ENCODE data around the gene PHLPP2. TPM values are rescaled to one million over a fixed set of nuclear protein-coding genes. Genes with fewer than 3 reads are reported as not detected.

PHLPP2 gene, protein sequence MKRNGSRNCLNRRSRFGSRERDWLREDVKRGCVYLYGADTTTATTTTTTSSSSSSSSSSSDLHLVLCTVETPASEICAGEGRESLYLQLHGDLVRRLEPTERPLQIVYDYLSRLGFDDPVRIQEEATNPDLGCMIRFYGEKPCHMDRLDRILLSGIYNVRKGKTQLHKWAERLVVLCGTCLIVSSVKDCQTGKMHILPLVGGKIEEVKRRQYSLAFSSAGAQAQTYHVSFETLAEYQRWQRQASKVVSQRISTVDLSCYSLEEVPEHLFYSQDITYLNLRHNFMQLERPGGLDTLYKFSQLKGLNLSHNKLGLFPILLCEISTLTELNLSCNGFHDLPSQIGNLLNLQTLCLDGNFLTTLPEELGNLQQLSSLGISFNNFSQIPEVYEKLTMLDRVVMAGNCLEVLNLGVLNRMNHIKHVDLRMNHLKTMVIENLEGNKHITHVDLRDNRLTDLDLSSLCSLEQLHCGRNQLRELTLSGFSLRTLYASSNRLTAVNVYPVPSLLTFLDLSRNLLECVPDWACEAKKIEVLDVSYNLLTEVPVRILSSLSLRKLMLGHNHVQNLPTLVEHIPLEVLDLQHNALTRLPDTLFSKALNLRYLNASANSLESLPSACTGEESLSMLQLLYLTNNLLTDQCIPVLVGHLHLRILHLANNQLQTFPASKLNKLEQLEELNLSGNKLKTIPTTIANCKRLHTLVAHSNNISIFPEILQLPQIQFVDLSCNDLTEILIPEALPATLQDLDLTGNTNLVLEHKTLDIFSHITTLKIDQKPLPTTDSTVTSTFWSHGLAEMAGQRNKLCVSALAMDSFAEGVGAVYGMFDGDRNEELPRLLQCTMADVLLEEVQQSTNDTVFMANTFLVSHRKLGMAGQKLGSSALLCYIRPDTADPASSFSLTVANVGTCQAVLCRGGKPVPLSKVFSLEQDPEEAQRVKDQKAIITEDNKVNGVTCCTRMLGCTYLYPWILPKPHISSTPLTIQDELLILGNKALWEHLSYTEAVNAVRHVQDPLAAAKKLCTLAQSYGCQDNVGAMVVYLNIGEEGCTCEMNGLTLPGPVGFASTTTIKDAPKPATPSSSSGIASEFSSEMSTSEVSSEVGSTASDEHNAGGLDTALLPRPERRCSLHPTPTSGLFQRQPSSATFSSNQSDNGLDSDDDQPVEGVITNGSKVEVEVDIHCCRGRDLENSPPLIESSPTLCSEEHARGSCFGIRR (N-terminal part only)
- 1 to 10 TPM; 3.7 to 5.2 (median 4.3) TPM for total RNA-seq
- 1 to 10 TPM in 2 of 3 donors, under 1 TPM in 1; 0.96 to 2.9 (median 1.0) TPM for polyA plus RNA-seq
- long read RNA-seq, donor 1, partial matches to known transcripts, result 0 of 1 reads
- long read RNA-seq, donor 1, other reads (novel, unspliced or antisense), result 1 of 1 reads
- long read RNA-seq, donor 2, partial matches to known transcripts, result 2 of 3 reads
- long read RNA-seq, donor 2, other reads (novel, unspliced or antisense), result 1 of 3 reads

DNA sequence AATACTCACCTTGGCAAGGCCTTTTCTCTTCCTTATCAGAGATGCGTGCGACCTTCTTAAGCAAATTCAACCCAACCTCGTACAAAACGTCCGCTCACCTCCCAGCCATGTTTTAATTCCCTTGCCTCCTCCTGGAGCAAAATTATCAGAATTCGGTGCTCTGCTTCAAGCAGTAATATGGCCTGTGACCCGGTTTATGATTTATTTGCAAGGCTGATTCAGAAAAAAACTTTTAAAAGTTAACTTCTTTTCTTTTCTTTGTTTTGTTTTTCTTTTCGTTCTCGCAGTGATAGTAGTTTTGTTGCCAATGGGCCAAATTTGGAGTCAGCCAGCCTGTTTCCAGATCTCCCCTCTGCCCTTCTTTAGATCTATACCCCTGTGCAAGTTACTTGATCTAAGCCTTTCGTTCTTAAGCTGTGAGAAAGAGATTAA, at the start of gene PHLPP2:
Gene PHLPP2 (minus strand): TSS at position 382 of the 432 bp plus-strand sequence. CDS start 9,906 bp downstream, outside the sequence.
- ATAC-seq (no peak), DNase-seq (no peak)
- peak within 1 kb of the TSS; percentile 84 for H3K4me3 ChIP-seq
- H3K4me1 ChIP-seq, result peaks cover 15% of the 10 kb centered on the region
- TF ChIP-seq, protein P1, sequence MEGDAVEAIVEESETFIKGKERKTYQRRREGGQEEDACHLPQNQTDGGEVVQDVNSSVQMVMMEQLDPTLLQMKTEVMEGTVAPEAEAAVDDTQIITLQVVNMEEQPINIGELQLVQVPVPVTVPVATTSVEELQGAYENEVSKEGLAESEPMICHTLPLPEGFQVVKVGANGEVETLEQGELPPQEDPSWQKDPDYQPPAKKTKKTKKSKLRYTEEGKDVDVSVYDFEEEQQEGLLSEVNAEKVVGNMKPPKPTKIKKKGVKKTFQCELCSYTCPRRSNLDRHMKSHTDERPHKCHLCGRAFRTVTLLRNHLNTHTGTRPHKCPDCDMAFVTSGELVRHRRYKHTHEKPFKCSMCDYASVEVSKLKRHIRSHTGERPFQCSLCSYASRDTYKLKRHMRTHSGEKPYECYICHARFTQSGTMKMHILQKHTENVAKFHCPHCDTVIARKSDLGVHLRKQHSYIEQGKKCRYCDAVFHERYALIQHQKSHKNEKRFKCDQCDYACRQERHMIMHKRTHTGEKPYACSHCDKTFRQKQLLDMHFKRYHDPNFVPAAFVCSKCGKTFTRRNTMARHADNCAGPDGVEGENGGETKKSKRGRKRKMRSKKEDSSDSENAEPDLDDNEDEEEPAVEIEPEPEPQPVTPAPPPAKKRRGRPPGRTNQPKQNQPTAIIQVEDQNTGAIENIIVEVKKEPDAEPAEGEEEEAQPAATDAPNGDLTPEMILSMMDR (IDR thresholded peaks at IDR 0.05), result no peak
- no peaks in the 10 kb centered on the region for H3K27me3 ChIP-seq (ENCODE audit: insufficient read depth in 3 of 3, low read length in 2 of 3)
- H3K9me3 ChIP-seq, result no peaks in the 10 kb centered on the region
- peak within 1 kb of the TSS; percentile 85 for H3K27ac ChIP-seq
- H3K36me3 ChIP-seq (ENCODE audit: insufficient read depth in 1 of 2, low read depth in 1 of 2), result peaks cover 0 to under 1% of the 10 kb centered on the region in 2 donors
- 22 to 34% (median 25%) methylated on average over 10 of the region's 10 CpGs for WGBS, 3 donors
- intact Hi-C loops (cut with DNase I), result no loop called here

DNA sequence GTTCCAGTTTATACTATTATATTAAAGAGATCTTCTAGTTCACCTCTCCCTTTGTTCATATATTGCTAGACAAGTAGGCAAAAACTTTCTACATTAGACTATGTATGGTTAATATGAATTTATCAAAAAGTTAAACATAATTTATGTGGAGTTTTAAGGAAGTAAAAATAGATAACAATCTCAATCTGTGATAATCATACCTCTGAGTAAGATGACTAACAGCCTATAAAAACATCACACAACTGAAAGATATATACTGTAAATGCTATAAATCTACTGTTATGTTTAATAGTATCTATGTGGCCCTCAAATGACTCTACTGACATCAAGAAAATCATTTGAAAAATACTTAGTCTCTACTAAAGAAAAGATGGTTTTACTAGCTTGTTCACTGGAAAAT, 47.1 kb upstream of the PHLPP2 start:
- H3K36me3 ChIP-seq (ENCODE audit: insufficient read depth in 1 of 2, low read depth in 1 of 2), result peaks cover 4 to 86% of the 10 kb centered on the region in 2 donors

DNA sequence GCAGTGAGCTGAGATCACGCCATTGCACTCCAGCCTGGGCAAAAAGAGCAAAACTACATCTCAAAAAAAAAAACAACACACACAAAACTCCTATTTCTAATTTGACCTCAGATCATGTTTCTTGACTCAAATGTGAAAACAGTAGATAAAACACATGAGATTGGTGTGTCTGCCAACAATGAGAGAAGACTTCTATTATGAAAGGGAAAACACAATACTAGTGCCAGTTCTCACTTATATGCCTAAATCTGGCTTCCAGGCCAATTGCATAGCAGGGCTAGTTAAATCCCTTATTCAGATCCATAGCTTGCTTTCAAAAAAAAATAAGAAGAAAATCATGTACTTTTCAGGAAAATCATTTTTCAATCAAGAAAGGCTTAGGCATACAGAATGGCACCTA, 44.7 kb upstream of the PHLPP2 start:
- no peak overlapping the region for H3K4me3 ChIP-seq
- TF ChIP-seq, protein P1 (IDR thresholded peaks at IDR 0.05), result no peak
- ATAC-seq (no peak), DNase-seq (no peak)
- H3K27me3 ChIP-seq (ENCODE audit: insufficient read depth in 3 of 3, low read length in 2 of 3), result no peaks in the 10 kb centered on the region
- 91 to 100% (median 94%) methylated on average over 1 of the region's 1 CpG for WGBS, 3 donors
- H3K27ac ChIP-seq, result no peak overlapping the region
- H3K4me1 ChIP-seq, result peaks cover 18% of the 10 kb centered on the region
- intact Hi-C loops (cut with DNase I), result no loop called here
- no peaks in the 10 kb centered on the region for H3K9me3 ChIP-seq
- H3K36me3 ChIP-seq (ENCODE audit: insufficient read depth in 1 of 2, low read depth in 1 of 2), result peaks cover 4 to 96% of the 10 kb centered on the region in 2 donors

More for the DNA sequence above, 47.1 kb upstream of the PHLPP2 start:
- ATAC-seq (no peak), DNase-seq (no peak)
- Histone ChIP-seq H3K9me3 (no peaks in the 10 kb centered on the region), H3K4me1 (peaks cover 20% of the 10 kb centered on the region), H3K27ac (no peak overlapping the region), H3K27me3 (ENCODE audit: insufficient read depth in 3 of 3, low read length in 2 of 3) (no peaks in the 10 kb centered on the region), H3K4me3 (no peak overlapping the region)
- TF ChIP-seq, protein P1 (IDR thresholded peaks at IDR 0.05), result no peak
- intact Hi-C loops (cut with DNase I), result no loop called here
